ENCODE results near the gene PSMB7. TPM values are rescaled to one million over a fixed set of nuclear protein-coding genes. Genes with fewer than 3 reads are reported as not detected.

The PSMB7 gene
- total RNA-seq, 2 donors from 2014 or later = 70.7 to 77.5 TPM

GRCh38 chr9:124376329-124376728 lies 38.9 kb downstream of the PSMB7 start:
- peaks cover 6% of the 10 kb centered on the region for H3K36me3 Mint-ChIP-seq (ENCODE audit: low read depth)

GRCh38 chr9:124375726-124376125 lies 39.5 kb downstream of the PSMB7 start:
- H3K9me3 ChIP-seq (ENCODE audit: control insufficient read depth, low read length, poor library complexity, severe bottlenecking) = no peaks in the 10 kb centered on the region
- ATAC-seq (no peak), DNase-seq (no peak)
- no peaks in the 10 kb centered on the region for H3K27me3 Mint-ChIP-seq
- H3K36me3 Mint-ChIP-seq (ENCODE audit: low read depth) = peaks cover 6% of the 10 kb centered on the region
- no peak overlapping the region for H3K4me3 Mint-ChIP-seq
- H3K4me1 Mint-ChIP-seq = peaks cover 35% of the 10 kb centered on the region
- peak overlapping the region; percentile 43 for H3K27ac Mint-ChIP-seq

More at GRCh38 chr9:124376329-124376728, 38.9 kb downstream of the PSMB7 start:
- DNase-seq (no peak), ATAC-seq (no peak)
- H3K9me3 ChIP-seq (ENCODE audit: control insufficient read depth, low read length, poor library complexity, severe bottlenecking) = no peaks in the 10 kb centered on the region
- H3K27ac Mint-ChIP-seq = no peak overlapping the region
- peaks cover 34% of the 10 kb centered on the region for H3K4me1 Mint-ChIP-seq
- H3K27me3 Mint-ChIP-seq = no peaks in the 10 kb centered on the region
- H3K4me3 Mint-ChIP-seq = no peak overlapping the region

GRCh38 chr9:124373851-124374250 lies 41.4 kb downstream of the PSMB7 start:
- Mint-ChIP-seq H3K4me3 (no peak overlapping the region), H3K36me3 (ENCODE audit: low read depth) (peaks cover 6% of the 10 kb centered on the region), H3K27ac (no peak overlapping the region), H3K27me3 (no peaks in the 10 kb centered on the region), H3K4me1 (peaks cover 42% of the 10 kb centered on the region)
- H3K9me3 ChIP-seq (ENCODE audit: control insufficient read depth, low read length, poor library complexity, severe bottlenecking) = no peaks in the 10 kb centered on the region
- ATAC-seq (no peak), DNase-seq (no peak)

- Mint-ChIP-seq H3K27me3 (no peaks in the 10 kb centered on the region), H3K27ac (no peak overlapping the region), H3K4me3 (no peak overlapping the region), H3K4me1 (peaks cover 45% of the 10 kb centered on the region), H3K36me3 (ENCODE audit: low read depth) (peaks cover 6% of the 10 kb centered on the region)
- no peaks in the 10 kb centered on the region for H3K9me3 ChIP-seq (ENCODE audit: control insufficient read depth, low read length, poor library complexity, severe bottlenecking)
- DNase-seq (no peak), ATAC-seq (no peak)
Observed at GRCh38 chr9:124373386-124373785, 41.9 kb downstream of the PSMB7 start.

- H3K27me3 Mint-ChIP-seq = no peaks in the 10 kb centered on the region
- DNase-seq (no peak), ATAC-seq (no peak)
- H3K9me3 ChIP-seq (ENCODE audit: control insufficient read depth, low read length, poor library complexity, severe bottlenecking) = no peaks in the 10 kb centered on the region
- H3K4me1 Mint-ChIP-seq = peaks cover 44% of the 10 kb centered on the region
- no peak overlapping the region for H3K27ac Mint-ChIP-seq
- H3K4me3 Mint-ChIP-seq = no peak overlapping the region
- H3K36me3 Mint-ChIP-seq (ENCODE audit: low read depth) = peaks cover 6% of the 10 kb centered on the region
Observed at GRCh38 chr9:124372038-124372437, 43.2 kb downstream of the PSMB7 start.

- DNase-seq = no peak
- Mint-ChIP-seq H3K27me3 (no peaks in the 10 kb centered on the region), H3K27ac (no peak overlapping the region), H3K4me1 (peaks cover 40% of the 10 kb centered on the region), H3K36me3 (ENCODE audit: low read depth) (peaks cover 6% of the 10 kb centered on the region), H3K4me3 (no peak overlapping the region)
- no peaks in the 10 kb centered on the region for H3K9me3 ChIP-seq (ENCODE audit: control insufficient read depth, low read length, poor library complexity, severe bottlenecking)
- ATAC-seq = no peak
Observed at GRCh38 chr9:124370896-124371582, 44.2 kb downstream of the PSMB7 start.

GRCh38 chr9:124369231-124369797 lies 45.9 kb downstream of the PSMB7 start:
- H3K27me3 Mint-ChIP-seq = no peaks in the 10 kb centered on the region
- peaks cover 4% of the 10 kb centered on the region for H3K36me3 Mint-ChIP-seq (ENCODE audit: low read depth)
- H3K4me1 Mint-ChIP-seq = peaks cover 50% of the 10 kb centered on the region
- DNase-seq = no peak
- no peak for ATAC-seq
- H3K9me3 ChIP-seq (ENCODE audit: control insufficient read depth, low read length, poor library complexity, severe bottlenecking) = no peaks in the 10 kb centered on the region
- H3K4me3 Mint-ChIP-seq = peak overlapping the region; percentile 12
- peak overlapping the region; percentile 24 for H3K27ac Mint-ChIP-seq

- ATAC-seq (no peak), DNase-seq (no peak)
- Mint-ChIP-seq H3K27ac (peak overlapping the region; percentile 24), H3K4me3 (no peak overlapping the region), H3K4me1 (peaks cover 51% of the 10 kb centered on the region), H3K27me3 (no peaks in the 10 kb centered on the region), H3K36me3 (ENCODE audit: low read depth) (peaks cover 4% of the 10 kb centered on the region)
- no peaks in the 10 kb centered on the region for H3K9me3 ChIP-seq (ENCODE audit: control insufficient read depth, low read length, poor library complexity, severe bottlenecking)
Observed at GRCh38 chr9:124368692-124369091, 46.5 kb downstream of the PSMB7 start.

GRCh38 chr9:124366476-124367220 lies 48.6 kb downstream of the PSMB7 start:
- no peaks in the 10 kb centered on the region for H3K9me3 ChIP-seq (ENCODE audit: control insufficient read depth, low read length, poor library complexity, severe bottlenecking)
- Mint-ChIP-seq H3K36me3 (ENCODE audit: low read depth) (peaks cover 1% of the 10 kb centered on the region), H3K4me1 (peaks cover 44% of the 10 kb centered on the region), H3K4me3 (no peak overlapping the region), H3K27me3 (no peaks in the 10 kb centered on the region), H3K27ac (peak overlapping the region; percentile 62)
- ATAC-seq = no peak
- no peak for DNase-seq

GRCh38 chr9:124365036-124365435 lies 50.2 kb downstream of the PSMB7 start:
- no peak for DNase-seq
- H3K9me3 ChIP-seq (ENCODE audit: control insufficient read depth, low read length, poor library complexity, severe bottlenecking) = no peaks in the 10 kb centered on the region
- Mint-ChIP-seq H3K4me3 (no peak overlapping the region), H3K27ac (peak overlapping the region; percentile 82), H3K4me1 (peaks cover 46% of the 10 kb centered on the region), H3K36me3 (ENCODE audit: low read depth) (no peaks in the 10 kb centered on the region), H3K27me3 (no peaks in the 10 kb centered on the region)
- ATAC-seq = no peak

- H3K9me3 ChIP-seq (ENCODE audit: control insufficient read depth, low read length, poor library complexity, severe bottlenecking) = no peaks in the 10 kb centered on the region
- no peak overlapping the region for H3K4me3 Mint-ChIP-seq
- ATAC-seq (no peak), DNase-seq (no peak)
- no peaks in the 10 kb centered on the region for H3K27me3 Mint-ChIP-seq
- no peaks in the 10 kb centered on the region for H3K36me3 Mint-ChIP-seq (ENCODE audit: low read depth)
- H3K4me1 Mint-ChIP-seq = peaks cover 44% of the 10 kb centered on the region
- H3K27ac Mint-ChIP-seq = no peak overlapping the region
Observed at GRCh38 chr9:124364141-124364540, 51.1 kb downstream of the PSMB7 start.

GRCh38 chr9:124363326-124364096 lies 51.7 kb downstream of the PSMB7 start:
- Mint-ChIP-seq H3K27ac (no peak overlapping the region), H3K4me1 (peaks cover 43% of the 10 kb centered on the region), H3K27me3 (no peaks in the 10 kb centered on the region)

GRCh38 chr9:124361128-124361527 lies 54.1 kb downstream of the PSMB7 start:
- H3K4me3 Mint-ChIP-seq = no peak overlapping the region
- DNase-seq (no peak), ATAC-seq (no peak)
- H3K4me1 Mint-ChIP-seq = peaks cover 51% of the 10 kb centered on the region
- no peaks in the 10 kb centered on the region for H3K27me3 Mint-ChIP-seq
- H3K27ac Mint-ChIP-seq = peak overlapping the region; percentile 62
- no peaks in the 10 kb centered on the region for H3K9me3 ChIP-seq (ENCODE audit: control insufficient read depth, low read length, poor library complexity, severe bottlenecking)
- no peaks in the 10 kb centered on the region for H3K36me3 Mint-ChIP-seq (ENCODE audit: low read depth)

More at GRCh38 chr9:124363326-124364096, 51.7 kb downstream of the PSMB7 start:
- DNase-seq = no peak
- H3K4me3 Mint-ChIP-seq = no peak overlapping the region
- ATAC-seq = no peak
- H3K9me3 ChIP-seq (ENCODE audit: control insufficient read depth, low read length, poor library complexity, severe bottlenecking) = no peaks in the 10 kb centered on the region
- H3K36me3 Mint-ChIP-seq (ENCODE audit: low read depth) = no peaks in the 10 kb centered on the region

All from T-helper 17 cell (primary cell).